Dendritic cell treated with granulocyte-macrophage colony-stimulating factor and Interleukin-4, amounts not matched to agents 40 ng/mL and 50 ng/mL, for 4 days (primary cell): Measurements from ENCODE around the gene SLC16A11.
"Not testable (repeated sequence)": the region's sequence is repeated elsewhere in the genome, so short reads cannot be mapped to it uniquely, and the experiment has no call there.

ENCODE experiments used
- H3K27ac Mint-ChIP-seq: one replicate; pipeline ENCODE4 v1.8.0; 2022; ENCODE audit warnings: mild to moderate bottlenecking, mixed read lengths
- H3K27me3 Mint-ChIP-seq: one replicate; pipeline ENCODE4 v1.8.0; 2022; ENCODE audit warnings: mild to moderate bottlenecking, mixed read lengths
- H3K36me3 Mint-ChIP-seq: one replicate; pipeline ENCODE4 v1.8.0; 2022; ENCODE audit warnings: low read depth, mixed read lengths
- H3K4me1 Mint-ChIP-seq: one replicate; pipeline ENCODE4 v1.8.0; 2022; ENCODE audit warnings: low read depth, mixed read lengths
- H3K4me3 Mint-ChIP-seq: one replicate; pipeline ENCODE4 v1.8.0; 2022; ENCODE audit warnings: mild to moderate bottlenecking, moderate library complexity, mixed read lengths
- H3K9me3 Mint-ChIP-seq: one replicate; pipeline ENCODE4 v1.8.0; 2022; ENCODE audit warnings: mixed read lengths
- intact Hi-C: fragments of 100-400 bp; cut with micrococcal nuclease; formaldehyde crosslinking; loops from one replicate; pipeline ENCODE4 v1.15.0; 2022

Gene SLC16A11

DNA sequence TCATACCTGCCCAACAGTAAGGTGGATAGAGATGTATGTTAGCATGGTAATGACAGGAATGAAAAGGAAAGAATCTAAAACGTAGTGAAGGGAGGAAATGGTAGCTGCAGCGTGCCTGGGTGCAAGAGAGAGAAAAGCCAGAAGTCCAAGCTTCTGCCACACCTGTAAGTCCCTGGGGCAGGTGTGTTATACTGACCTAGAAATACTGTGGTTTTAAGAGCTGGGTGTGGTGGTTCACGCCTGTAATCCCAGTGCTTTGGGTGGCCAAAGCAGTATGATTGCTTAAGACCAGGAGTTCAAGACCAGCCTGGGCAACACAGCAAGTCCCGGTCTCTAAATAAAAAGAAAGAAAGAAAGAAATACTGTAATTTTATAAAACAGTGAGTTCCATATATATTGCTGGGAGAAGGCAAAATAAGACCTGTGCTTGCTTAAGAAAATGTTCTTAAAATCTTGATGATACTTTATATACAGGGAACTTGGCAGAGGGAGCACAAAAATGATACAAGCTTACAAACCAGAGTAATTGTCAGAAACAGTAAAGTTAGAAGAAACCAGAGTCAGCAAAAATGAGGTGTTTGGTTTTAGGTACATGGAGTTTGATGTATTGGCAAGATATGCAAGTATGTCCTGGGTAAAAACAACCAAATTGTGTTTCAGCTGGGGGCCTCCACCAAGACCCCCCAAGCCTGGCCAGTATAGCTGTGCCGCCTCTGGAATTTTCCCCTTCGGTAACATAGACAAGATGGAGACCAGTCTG is 41.4 kb downstream of the SLC16A11 start:
- no peak overlapping the region for H3K27ac Mint-ChIP-seq
- H3K9me3 Mint-ChIP-seq, result no peaks in the 10 kb centered on the region
- intact Hi-C loops, result loop anchor here (10.0 kb wide), 1 partner anchor 338 kb away; no protein-coding TSS in a partner anchor
- H3K27me3 Mint-ChIP-seq, result peaks cover 4% of the 10 kb centered on the region
- peaks cover 61% of the 10 kb centered on the region for H3K4me1 Mint-ChIP-seq
- no peak overlapping the region for H3K4me3 Mint-ChIP-seq
- H3K36me3 Mint-ChIP-seq, result peaks cover 94% of the 10 kb centered on the region

GRCh38 chr17:7001318-7001961 is 42.5 kb downstream of the SLC16A11 start:
- intact Hi-C loops, result loop anchor here (10.0 kb wide), 1 partner anchor 337 kb away; no protein-coding TSS in a partner anchor
- H3K9me3 Mint-ChIP-seq, result no peaks in the 10 kb centered on the region
- H3K27ac Mint-ChIP-seq, result no peak overlapping the region

GRCh38 chr17:6998855-6999508 is 44.9 kb downstream of the SLC16A11 start:
- H3K9me3 Mint-ChIP-seq, result no peaks in the 10 kb centered on the region
- H3K27me3 Mint-ChIP-seq, result peaks cover 14% of the 10 kb centered on the region
- peaks cover 85% of the 10 kb centered on the region for H3K36me3 Mint-ChIP-seq
- H3K4me3 Mint-ChIP-seq, result no peak overlapping the region
- peaks cover 47% of the 10 kb centered on the region for H3K4me1 Mint-ChIP-seq
- no peak overlapping the region for H3K27ac Mint-ChIP-seq
- intact Hi-C loops, result no loop called here

More at GRCh38 chr17:7001318-7001961, 42.5 kb downstream of the SLC16A11 start:
- Mint-ChIP-seq H3K4me1 (peaks cover 60% of the 10 kb centered on the region), H3K27me3 (peaks cover 13% of the 10 kb centered on the region), H3K36me3 (peaks cover 94% of the 10 kb centered on the region), H3K4me3 (no peak overlapping the region)

DNA sequence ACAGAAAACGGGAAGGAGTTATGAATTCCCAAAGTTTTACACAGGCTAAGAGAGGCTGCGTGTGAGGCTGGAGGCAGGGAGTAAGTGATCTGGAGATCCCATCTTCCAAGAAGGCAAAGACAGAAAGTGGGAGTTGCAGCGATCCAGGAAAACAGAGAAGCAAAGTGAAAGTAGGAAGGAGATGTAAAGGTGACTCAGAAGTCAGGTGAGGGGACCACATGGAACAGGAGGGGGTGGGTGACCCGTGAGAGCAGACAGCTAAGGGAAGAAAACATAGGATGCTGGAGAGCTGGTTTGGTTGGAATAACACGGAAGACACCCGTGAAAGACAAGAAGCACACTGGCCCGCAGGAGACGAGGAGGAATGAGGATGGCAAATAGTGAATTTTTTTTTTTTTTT is 46.7 kb downstream of the SLC16A11 start:
- Mint-ChIP-seq H3K36me3 (peaks cover 68% of the 10 kb centered on the region), H3K4me3 (no peak overlapping the region), H3K27me3 (peaks cover 14% of the 10 kb centered on the region), H3K9me3 (no peaks in the 10 kb centered on the region), H3K4me1 (peaks cover 47% of the 10 kb centered on the region), H3K27ac (no peak overlapping the region)
- intact Hi-C loops, result no loop called here

DNA sequence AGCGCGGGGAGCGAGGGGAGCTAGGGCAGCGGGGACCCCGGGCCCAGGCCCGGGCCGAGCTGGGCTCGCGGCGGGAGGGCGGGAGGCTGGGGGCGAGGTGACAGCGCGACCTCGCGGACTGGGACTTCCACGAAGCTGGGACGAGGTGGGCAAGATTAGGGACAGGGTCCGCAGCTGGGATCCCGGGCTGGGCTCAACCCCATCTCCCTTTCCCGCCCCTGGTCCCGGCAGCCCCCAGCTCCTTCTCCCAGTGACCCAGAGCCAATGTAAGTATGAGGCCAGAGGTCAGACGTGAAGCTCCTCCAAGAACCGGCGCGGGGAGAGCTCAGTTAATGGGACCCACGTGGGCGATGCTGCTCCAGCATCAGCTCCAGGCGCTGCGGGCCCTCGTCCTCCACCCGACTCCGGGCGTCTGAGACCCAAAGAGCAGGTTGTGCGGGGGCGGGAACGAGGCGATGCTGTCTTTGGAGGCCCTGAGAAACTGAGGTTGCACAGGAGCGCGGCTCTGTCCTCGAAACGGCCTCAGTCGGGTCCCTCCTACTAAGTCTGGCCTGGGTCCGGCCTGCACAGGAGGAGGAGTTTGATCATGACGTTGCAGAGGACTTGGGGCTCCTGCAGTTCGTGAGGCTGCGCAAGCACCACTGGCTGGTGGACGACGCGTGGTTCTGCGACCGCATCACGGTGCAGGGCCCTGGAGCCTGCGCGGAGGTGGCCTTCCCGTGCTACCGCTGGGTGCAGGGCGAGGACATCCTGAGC is 47.5 kb downstream of the SLC16A11 start:
- Mint-ChIP-seq H3K36me3 (peaks cover 60% of the 10 kb centered on the region), H3K4me1 (peaks cover 45% of the 10 kb centered on the region), H3K27ac (no peak overlapping the region), H3K9me3 (no peaks in the 10 kb centered on the region), H3K27me3 (peaks cover 14% of the 10 kb centered on the region), H3K4me3 (no peak overlapping the region)
- intact Hi-C loops, result no loop called here

DNA sequence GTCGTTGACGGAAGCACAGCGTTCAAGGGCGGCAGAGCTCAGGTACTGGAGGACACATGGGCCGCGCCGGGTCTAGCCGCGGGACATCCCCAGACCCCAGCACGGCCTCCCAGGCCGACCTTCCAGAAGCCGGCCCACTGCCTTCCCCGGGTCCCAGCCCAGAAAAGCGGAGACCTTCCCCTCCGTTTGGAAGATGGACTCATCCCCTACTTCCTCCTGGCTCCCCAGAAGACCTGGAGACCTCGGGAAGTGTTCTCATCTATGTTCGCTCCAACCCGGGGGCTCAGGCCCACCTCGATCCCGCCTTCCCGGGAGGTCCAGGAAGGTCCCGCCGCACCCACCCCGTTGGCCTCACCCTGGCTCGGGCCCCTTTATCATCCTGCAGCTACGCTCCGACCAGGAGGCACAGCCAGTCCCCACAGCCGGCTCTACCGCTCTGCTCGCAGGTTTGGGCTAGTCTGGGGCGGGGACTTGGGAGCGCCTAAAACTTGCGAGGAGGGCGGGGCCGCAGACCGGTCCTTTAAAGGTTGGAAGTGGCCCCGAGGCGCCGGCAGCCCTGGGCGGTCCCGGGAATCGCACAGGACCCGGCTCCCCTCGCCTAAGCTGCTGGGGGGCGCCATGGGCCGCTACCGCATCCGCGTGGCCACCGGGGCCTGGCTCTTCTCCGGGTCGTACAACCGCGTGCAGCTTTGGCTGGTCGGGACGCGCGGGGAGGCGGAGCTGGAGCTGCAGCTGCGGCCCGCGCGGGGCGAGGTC is 48.2 kb downstream of the SLC16A11 start, which contains the start of gene ALOX12:
Gene ALOX12, plus strand, starts transcription at position 550 of the 756 bp plus-strand sequence. Its CDS starts 69 bp downstream, at position 619.
- intact Hi-C loops, result no loop called here

DNA sequence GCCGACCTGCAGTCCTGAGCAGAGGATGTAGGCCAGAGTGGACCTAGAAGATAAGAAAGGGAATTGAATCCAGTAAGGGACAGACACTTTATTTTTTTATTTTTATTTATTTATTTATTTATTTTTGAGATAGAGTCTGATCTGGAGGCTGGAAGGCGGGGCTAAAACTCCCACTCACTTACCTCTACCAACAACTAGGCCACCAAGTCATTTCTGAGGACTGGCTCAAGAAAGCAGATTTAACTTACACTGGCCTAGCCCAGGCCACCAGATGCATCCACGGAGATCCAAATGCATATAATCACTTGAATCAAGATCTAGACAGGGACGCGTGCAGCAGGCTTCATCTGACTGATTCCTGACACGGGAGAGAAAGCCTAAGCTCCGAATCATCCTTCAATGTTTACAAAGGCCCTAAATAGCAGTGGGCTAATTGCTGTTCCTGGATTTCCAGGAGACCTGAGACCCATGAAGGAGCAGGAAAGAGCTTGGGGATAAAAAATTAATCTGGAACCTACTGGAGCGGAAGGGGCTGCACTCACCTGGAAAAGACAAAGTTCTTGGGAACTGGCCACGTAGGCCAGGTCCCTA is 49.1 kb downstream of the SLC16A11 start:
- intact Hi-C loops, result no loop called here
- peaks cover 44% of the 10 kb centered on the region for H3K36me3 Mint-ChIP-seq
- no peak overlapping the region for H3K4me3 Mint-ChIP-seq
- peaks cover 14% of the 10 kb centered on the region for H3K27me3 Mint-ChIP-seq
- no peak overlapping the region for H3K27ac Mint-ChIP-seq
- peaks cover 31% of the 10 kb centered on the region for H3K4me1 Mint-ChIP-seq
- H3K9me3 Mint-ChIP-seq, result no peaks in the 10 kb centered on the region

More for the DNA sequence above, 48.2 kb downstream of the SLC16A11 start, which contains the start of gene ALOX12:
- peaks cover 39% of the 10 kb centered on the region for H3K4me1 Mint-ChIP-seq
- H3K36me3 Mint-ChIP-seq, result peaks cover 53% of the 10 kb centered on the region
- H3K9me3 Mint-ChIP-seq, result no peaks in the 10 kb centered on the region
- H3K27me3 Mint-ChIP-seq, result peaks cover 14% of the 10 kb centered on the region
- H3K27ac Mint-ChIP-seq, result no peak within 1 kb of the TSS
- no peak within 1 kb of the TSS for H3K4me3 Mint-ChIP-seq

- Mint-ChIP-seq H3K4me1 (peaks cover 25% of the 10 kb centered on the region), H3K27ac (no peak overlapping the region), H3K36me3 (peaks cover 37% of the 10 kb centered on the region), H3K27me3 (peaks cover 14% of the 10 kb centered on the region), H3K9me3 (no peaks in the 10 kb centered on the region), H3K4me3 (no peak overlapping the region)
- intact Hi-C loops, result no loop called here
Measured at GRCh38 chr17:6994118-6994598, 49.7 kb downstream of the SLC16A11 start.

- H3K9me3 Mint-ChIP-seq, H3K27ac Mint-ChIP-seq, intact Hi-C loops, H3K4me3 Mint-ChIP-seq: not testable (repeated sequence)
- Mint-ChIP-seq H3K36me3 (peaks cover 32% of the 10 kb centered on the region), H3K27me3 (peaks cover 14% of the 10 kb centered on the region), H3K4me1 (peaks cover 21% of the 10 kb centered on the region)
Measured at GRCh38 chr17:6993613-6994056, 50.3 kb downstream of the SLC16A11 start.
